K562 (cell line): Measurements from ENCODE around the gene CBX3. TPM values are rescaled to one million over a fixed set of nuclear protein-coding genes. Genes with fewer than 3 reads are reported as not detected.

Experiments
- CHD2 ChIP-seq: IDR thresholded peaks from 2 replicates; pipeline ENCODE4 v1.6.1; 2011; ENCODE audit warnings: low read depth, low read length
- CHD4 ChIP-seq: fragments of 200-600 bp; sonication (generic); IDR thresholded peaks from 3 replicates; pipeline ENCODE4 v1.6.1; 2012; ENCODE audit warnings: low read depth, mild to moderate bottlenecking, mixed read lengths, low read length, inconsistent platforms; ENCODE audit not compliant: insufficient read depth, insufficient replicate concordance, poor library complexity, severe bottlenecking
- EP300 ChIP-seq: IDR thresholded peaks from 2 replicates; pipeline ENCODE4 v1.6.1; 2012; ENCODE audit warnings: low read length, improper control_type of control experiment
- IRF2 ChIP-seq: sonication (generic); formaldehyde crosslinking; IDR thresholded peaks from 2 replicates; pipeline ENCODE4 v1.8.1; 2022; ENCODE audit warnings: mild to moderate bottlenecking, missing genetic modification reagents
- KAT7 ChIP-seq: sonication (generic); formaldehyde crosslinking; IDR thresholded peaks from 2 replicates; pipeline ENCODE4 v1.8.0; 2022; ENCODE audit warnings: missing genetic modification reagents, mild to moderate bottlenecking, borderline replicate concordance
- KLF6 ChIP-seq: fragments of 250-450 bp; sonication (Bioruptor Pico); IDR thresholded peaks from 2 replicates; pipeline ENCODE4 v1.4.0; 2020; ENCODE audit warnings: mild to moderate bottlenecking, moderate library complexity, borderline replicate concordance
- MAFF ChIP-seq: IDR thresholded peaks from 2 replicates; pipeline ENCODE4 v1.6.1; 2012; ENCODE audit warnings: low read length, improper control_type of control experiment
- SIRT6 ChIP-seq: IDR thresholded peaks from one replicate; pipeline ENCODE4 v1.6.1; 2012; ENCODE audit warnings: low read depth, mild to moderate bottlenecking, control low read depth, inconsistent platforms, low read length, moderate library complexity
- SMAD1 ChIP-seq: fragments of 150-350 bp; IDR thresholded peaks from 2 replicates; pipeline ENCODE4 v1.6.1; 2014; ENCODE audit warnings: low read length, low read depth; ENCODE audit not compliant: partially characterized antibody
- SOX6 ChIP-seq: fragments of 450-650 bp; IDR thresholded peaks from 2 replicates; pipeline ENCODE4 v1.6.1; 2014; ENCODE audit warnings: mild to moderate bottlenecking
- SP2 ChIP-seq: IDR thresholded peaks from 2 replicates; pipeline ENCODE4 v1.6.1; 2011; ENCODE audit warnings: mild to moderate bottlenecking, low read depth, low read length, moderate library complexity; ENCODE audit not compliant: poor library complexity, severe bottlenecking; ENCODE audit errors: extremely low read depth
- SUPT5H ChIP-seq: fragments of 450-650 bp; IDR thresholded peaks from 2 replicates; pipeline ENCODE4 v1.6.1; 2016
- THRAP3 ChIP-seq: fragments of 450-650 bp; IDR thresholded peaks from 2 replicates; pipeline ENCODE4 v1.6.1; 2016; ENCODE audit warnings: mild to moderate bottlenecking, inconsistent platforms, borderline replicate concordance
- ZNF217 ChIP-seq: sonication (generic); formaldehyde crosslinking; IDR thresholded peaks from 2 replicates; pipeline ENCODE4 v1.8.0; 2022; ENCODE audit warnings: mild to moderate bottlenecking, missing genetic modification reagents
- ZNF584 ChIP-seq: fragments of 200-800 bp; sonication (Bioruptor generic); IDR thresholded peaks from 2 replicates; pipeline ENCODE4 v1.6.1; 2016; ENCODE audit warnings: low read depth, mild to moderate bottlenecking, missing genetic modification characterization, missing compliant biosample characterization
- polyA plus RNA-seq, 8 experiments: library from polyadenylated mRNA; depleted of rRNA in 4 of 8; stranded (reverse) in 5 of 8; unstranded in 3 of 8; fragments of >200 nt; fragmentation: Nextera tagmentation in 2 of 8; fragmentation: Illumina TruSeq in 1 of 8; extraction: Ambion mirVana in 2 of 8; extraction: Trizol in 1 of 8; gene quantifications; 2 replicates each; pipeline versions ENCODE4 v1.2.1 to v1.2.3, GENCODE V29; 2011 to 2014; ENCODE audit warnings: inconsistent platforms in 1 of 8, missing spikeins in 1 of 8
- total RNA-seq, 7 experiments: library from RNA; depleted of rRNA in 6 of 7; stranded (reverse); fragments of >200 nt in 6 of 7; fragmentation: Illumina TruSeq in 2 of 7; extraction: Trizol in 2 of 7; gene quantifications; 2 replicates each; pipeline versions ENCODE4 v1.2.1 to v1.2.3, GENCODE V29; 2011 to 2021; ENCODE audit warnings: low replicate concordance in 1 of 7
- TF ChIP-seq, protein P1 (sequence below): fragments of 250-450 bp; sonication (Bioruptor Pico); IDR thresholded peaks from 2 replicates; pipeline ENCODE4 v1.4.0; 2020
- TF ChIP-seq, protein P2 (sequence below): fragments of 250-450 bp; sonication (Bioruptor Pico); IDR thresholded peaks from 2 replicates; pipeline ENCODE4 v1.5.0; 2021; ENCODE audit warnings: mild to moderate bottlenecking, borderline replicate concordance
- TF ChIP-seq, protein P3 (sequence below): fragments of 250-450 bp; sonication (Bioruptor Pico); IDR thresholded peaks from 2 replicates; pipeline ENCODE4 v1.4.0; 2020

CBX3 gene
- total and polyA plus RNA-seq, 9 of the 15 experiments (the other 6 are each of a cell fraction or from before 2014, with no cell fraction given), result 198 to 413 (median 328) TPM

GRCh38 chr7:26186364-26187311, 14.9 kb upstream of the CBX3 start (continued):
- TF ChIP-seq SMAD1 (no peak), ZNF584 (CRISPR knock-in tag) (no peak), KLF6 (CRISPR knock-in tag) (no peak), CHD4 (no peak), MAFF (no peak), SOX6 (no peak), EP300 (no peak), THRAP3 (no peak), SUPT5H (peak; percentile 1), KAT7 (CRISPR knock-in tag) (no peak), ZNF217 (CRISPR knock-in tag) (no peak), SIRT6 (no peak), IRF2 (no peak), CHD2 (0 out of 2 replicates have a peak, but pooled peaks have one; percentile 41), SP2 (no peak)
- TF ChIP-seq, protein P1, sequence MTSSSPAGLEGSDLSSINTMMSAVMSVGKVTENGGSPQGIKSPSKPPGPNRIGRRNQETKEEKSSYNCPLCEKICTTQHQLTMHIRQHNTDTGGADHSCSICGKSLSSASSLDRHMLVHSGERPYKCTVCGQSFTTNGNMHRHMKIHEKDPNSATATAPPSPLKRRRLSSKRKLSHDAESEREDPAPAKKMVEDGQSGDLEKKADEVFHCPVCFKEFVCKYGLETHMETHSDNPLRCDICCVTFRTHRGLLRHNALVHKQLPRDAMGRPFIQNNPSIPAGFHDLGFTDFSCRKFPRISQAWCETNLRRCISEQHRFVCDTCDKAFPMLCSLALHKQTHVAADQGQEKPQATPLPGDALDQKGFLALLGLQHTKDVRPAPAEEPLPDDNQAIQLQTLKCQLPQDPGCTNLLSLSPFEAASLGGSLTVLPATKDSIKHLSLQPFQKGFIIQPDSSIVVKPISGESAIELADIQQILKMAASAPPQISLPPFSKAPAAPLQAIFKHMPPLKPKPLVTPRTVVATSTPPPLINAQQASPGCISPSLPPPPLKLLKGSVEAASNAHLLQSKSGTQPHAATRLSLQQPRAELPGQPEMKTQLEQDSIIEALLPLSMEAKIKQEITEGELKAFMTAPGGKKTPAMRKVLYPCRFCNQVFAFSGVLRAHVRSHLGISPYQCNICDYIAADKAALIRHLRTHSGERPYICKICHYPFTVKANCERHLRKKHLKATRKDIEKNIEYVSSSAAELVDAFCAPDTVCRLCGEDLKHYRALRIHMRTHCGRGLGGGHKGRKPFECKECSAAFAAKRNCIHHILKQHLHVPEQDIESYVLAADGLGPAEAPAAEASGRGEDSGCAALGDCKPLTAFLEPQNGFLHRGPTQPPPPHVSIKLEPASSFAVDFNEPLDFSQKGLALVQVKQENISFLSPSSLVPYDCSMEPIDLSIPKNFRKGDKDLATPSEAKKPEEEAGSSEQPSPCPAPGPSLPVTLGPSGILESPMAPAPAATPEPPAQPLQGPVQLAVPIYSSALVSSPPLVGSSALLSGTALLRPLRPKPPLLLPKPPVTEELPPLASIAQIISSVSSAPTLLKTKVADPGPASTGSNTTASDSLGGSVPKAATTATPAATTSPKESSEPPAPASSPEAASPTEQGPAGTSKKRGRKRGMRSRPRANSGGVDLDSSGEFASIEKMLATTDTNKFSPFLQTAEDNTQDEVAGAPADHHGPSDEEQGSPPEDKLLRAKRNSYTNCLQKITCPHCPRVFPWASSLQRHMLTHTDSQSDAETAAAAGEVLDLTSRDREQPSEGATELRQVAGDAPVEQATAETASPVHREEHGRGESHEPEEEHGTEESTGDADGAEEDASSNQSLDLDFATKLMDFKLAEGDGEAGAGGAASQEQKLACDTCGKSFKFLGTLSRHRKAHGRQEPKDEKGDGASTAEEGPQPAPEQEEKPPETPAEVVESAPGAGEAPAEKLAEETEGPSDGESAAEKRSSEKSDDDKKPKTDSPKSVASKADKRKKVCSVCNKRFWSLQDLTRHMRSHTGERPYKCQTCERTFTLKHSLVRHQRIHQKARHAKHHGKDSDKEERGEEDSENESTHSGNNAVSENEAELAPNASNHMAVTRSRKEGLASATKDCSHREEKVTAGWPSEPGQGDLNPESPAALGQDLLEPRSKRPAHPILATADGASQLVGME (CRISPR knock-in tag), result no peak
- TF ChIP-seq, protein P2, sequence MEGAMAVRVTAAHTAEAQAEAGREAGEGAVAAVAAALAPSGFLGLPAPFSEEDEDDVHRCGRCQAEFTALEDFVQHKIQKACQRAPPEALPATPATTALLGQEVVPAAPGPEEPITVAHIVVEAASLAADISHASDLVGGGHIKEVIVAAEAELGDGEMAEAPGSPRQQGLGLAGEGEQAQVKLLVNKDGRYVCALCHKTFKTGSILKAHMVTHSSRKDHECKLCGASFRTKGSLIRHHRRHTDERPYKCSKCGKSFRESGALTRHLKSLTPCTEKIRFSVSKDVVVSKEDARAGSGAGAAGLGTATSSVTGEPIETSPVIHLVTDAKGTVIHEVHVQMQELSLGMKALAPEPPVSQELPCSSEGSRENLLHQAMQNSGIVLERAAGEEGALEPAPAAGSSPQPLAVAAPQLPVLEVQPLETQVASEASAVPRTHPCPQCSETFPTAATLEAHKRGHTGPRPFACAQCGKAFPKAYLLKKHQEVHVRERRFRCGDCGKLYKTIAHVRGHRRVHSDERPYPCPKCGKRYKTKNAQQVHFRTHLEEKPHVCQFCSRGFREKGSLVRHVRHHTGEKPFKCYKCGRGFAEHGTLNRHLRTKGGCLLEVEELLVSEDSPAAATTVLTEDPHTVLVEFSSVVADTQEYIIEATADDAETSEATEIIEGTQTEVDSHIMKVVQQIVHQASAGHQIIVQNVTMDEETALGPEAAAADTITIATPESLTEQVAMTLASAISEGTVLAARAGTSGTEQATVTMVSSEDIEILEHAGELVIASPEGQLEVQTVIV (CRISPR knock-in tag), result no peak
- TF ChIP-seq, protein P3, sequence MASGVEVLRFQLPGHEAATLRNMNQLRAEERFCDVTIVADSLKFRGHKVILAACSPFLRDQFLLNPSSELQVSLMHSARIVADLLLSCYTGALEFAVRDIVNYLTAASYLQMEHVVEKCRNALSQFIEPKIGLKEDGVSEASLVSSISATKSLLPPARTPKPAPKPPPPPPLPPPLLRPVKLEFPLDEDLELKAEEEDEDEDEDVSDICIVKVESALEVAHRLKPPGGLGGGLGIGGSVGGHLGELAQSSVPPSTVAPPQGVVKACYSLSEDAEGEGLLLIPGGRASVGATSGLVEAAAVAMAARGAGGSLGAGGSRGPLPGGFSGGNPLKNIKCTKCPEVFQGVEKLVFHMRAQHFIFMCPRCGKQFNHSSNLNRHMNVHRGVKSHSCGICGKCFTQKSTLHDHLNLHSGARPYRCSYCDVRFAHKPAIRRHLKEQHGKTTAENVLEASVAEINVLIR, result no peak
